ENCODE results near the gene C1GALT1C1L. TPM values are rescaled to one million over a fixed set of nuclear protein-coding genes. Genes with fewer than 3 reads are reported as not detected.
"Not testable (repeated sequence)": the region's sequence is repeated elsewhere in the genome, so short reads cannot be mapped to it uniquely, and the experiment has no call there.

Gene C1GALT1C1L
- total RNA-seq, 8 experiments from 2014 or later = 0.23 to 4.3 (median 0.91) TPM; not detected in 2

DNA sequence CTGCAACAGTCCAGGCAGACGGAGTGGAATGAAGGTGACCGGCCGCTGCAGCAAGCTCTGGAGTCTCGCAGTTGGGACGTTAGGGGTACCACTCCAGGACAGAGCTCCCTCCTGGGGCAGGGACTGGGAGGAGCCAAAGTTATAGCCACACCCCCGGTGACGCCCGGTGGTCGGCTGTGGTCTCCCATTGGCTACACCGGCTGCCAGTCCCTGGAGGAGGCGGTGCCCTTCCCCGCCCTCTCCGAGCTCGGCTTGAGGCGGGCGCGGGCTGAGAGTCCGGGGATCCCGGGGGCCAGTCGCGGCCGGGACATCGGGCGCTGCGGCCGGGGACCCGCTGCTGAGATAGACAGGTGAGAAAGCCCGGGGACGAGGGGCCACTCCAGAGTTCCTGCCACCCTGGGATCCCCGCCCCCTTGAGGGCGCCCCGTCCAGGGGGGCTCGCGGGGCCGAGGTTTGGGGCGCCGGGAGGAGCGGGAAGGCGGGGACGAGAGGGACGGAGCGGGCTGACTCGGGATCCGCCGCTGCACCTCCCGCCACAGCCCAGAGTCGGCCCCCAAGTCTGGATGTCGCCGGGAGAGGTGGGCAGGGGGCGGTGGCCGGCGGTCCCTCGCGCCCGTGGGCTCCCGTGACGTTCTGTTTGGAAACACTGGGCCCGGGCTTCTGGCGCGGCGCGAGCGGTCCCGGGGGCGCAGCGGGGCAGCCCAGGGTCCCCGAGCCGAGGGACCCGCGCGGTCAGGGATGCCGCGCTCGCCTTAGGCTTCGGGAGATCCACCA lies 39.0 kb downstream of the C1GALT1C1L start, which contains the start of gene PLEKHH2:
Gene PLEKHH2 (plus strand): TSS at position 231 of the 774 bp plus-strand sequence. CDS start 7,414 bp downstream, outside the sequence.
- in situ Hi-C loops (cut with MboI; ENCODE audit: low pct_unique_long_range_greater_than_20kb in 2 of 9, low sequenced_read_pairs in 9 of 9, unreplicated experiment in 9 of 9) = loop anchor here in 1 of 9 experiments (25.0 kb wide), 1 partner anchor 125 kb away; the partner anchor contains the start of gene DYNC2LI1
- H3K27ac ChIP-seq = no peak within 1 kb of the TSS
- ATAC-seq (replicated peaks in 6 of 8) = peak; percentile 94 to 99 (median 98)
- no peaks in the 10 kb centered on the region for H3K4me1 ChIP-seq (replicated peaks in 1 of 2)
- peak within 1 kb of the TSS; percentile 55 to 97 (median 69) for H3K4me3 ChIP-seq
- 0 to 6% (median 0%) methylated on average over 1 to 14 of the region's 75 CpGs; no CpG with 5 or more reads in 5 of the 10 experiments for WGBS, 10 experiments

- WGBS, 10 experiments = 0 to 80% (median 29%) methylated on average over 1 to 9 of the region's 10 CpGs; no CpG with 5 or more reads in 4 of the 10 experiments
- peak overlapping the region; percentile 55 to 97 (median 69) for H3K4me3 ChIP-seq
Measured at GRCh38 chr2:43636621-43637020, 39.6 kb downstream of the C1GALT1C1L start.

GRCh38 chr2:43636153-43636552 lies 40.1 kb downstream of the C1GALT1C1L start:
- 80 to 100% (median 100%) methylated on average over 2 to 8 of the region's 12 CpGs; no CpG with 5 or more reads in 5 of the 10 experiments for WGBS, 10 experiments
- in situ Hi-C loops (cut with MboI; ENCODE audit: low pct_unique_long_range_greater_than_20kb in 2 of 9, low sequenced_read_pairs in 9 of 9, unreplicated experiment in 9 of 9) = loop anchor here in 1 of 9 experiments (25.0 kb wide), 1 partner anchor 126 kb away; the partner anchor contains the start of gene DYNC2LI1

More at GRCh38 chr2:43636621-43637020, 39.6 kb downstream of the C1GALT1C1L start:
- no peak for ATAC-seq (replicated peaks in 6 of 8)
- H3K4me1 ChIP-seq (replicated peaks in 1 of 2) = no peaks in the 10 kb centered on the region
- in situ Hi-C loops (cut with MboI; ENCODE audit: low pct_unique_long_range_greater_than_20kb in 2 of 9, low sequenced_read_pairs in 9 of 9, unreplicated experiment in 9 of 9) = loop anchor here in 1 of 9 experiments (25.0 kb wide), 1 partner anchor 126 kb away; the partner anchor contains the start of gene DYNC2LI1
- H3K27ac ChIP-seq = no peak overlapping the region

DNA sequence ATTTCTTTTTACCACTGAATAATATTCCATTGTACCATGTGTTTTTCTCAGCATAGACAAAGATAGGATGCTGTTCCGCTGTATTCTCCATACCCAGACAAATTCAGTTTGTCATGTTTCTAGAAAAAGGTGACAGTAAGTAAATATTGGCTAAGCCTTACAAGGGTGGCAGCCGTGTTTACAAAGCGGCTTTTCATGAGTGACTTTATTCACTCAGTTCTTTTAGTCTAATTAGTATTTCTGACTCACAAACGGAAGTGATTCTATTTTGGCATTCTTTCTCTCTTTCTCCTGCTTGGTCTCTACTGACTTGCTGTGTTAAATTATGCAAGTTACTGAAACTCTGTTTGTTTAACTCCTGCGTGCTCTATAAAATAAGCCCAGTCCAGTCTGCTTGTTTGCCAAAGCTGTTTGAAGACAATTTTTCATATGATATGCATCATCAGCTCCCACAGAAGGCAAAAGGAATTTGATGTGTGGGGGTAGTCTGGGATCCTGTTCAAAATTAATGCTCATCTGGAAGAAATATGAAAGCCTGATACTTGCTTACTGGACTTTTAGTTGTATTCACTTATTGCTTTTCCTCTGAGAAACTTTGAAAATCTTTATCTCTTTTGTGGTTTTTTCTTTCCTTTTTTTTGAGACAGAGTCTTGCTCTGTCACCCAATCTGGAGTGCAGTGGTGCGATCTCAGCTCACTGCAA lies 41.5 kb downstream of the C1GALT1C1L start:
- Histone ChIP-seq H3K27ac (no peak overlapping the region), H3K4me3 (no peak overlapping the region), H3K4me1 (replicated peaks in 1 of 2) (no peaks in the 10 kb centered on the region)
- 5 to 70% (median 23%) methylated on average over 2 to 6 of the region's 6 CpGs for WGBS, 10 experiments
- in situ Hi-C loops (cut with MboI; ENCODE audit: low pct_unique_long_range_greater_than_20kb in 2 of 9, low sequenced_read_pairs in 9 of 9, unreplicated experiment in 9 of 9) = loop anchor here in 1 of 9 experiments (25.0 kb wide), 1 partner anchor 128 kb away; the partner anchor contains the start of gene DYNC2LI1
- ATAC-seq (replicated peaks in 6 of 8) = peak in 5 of 8 experiments; percentile 17 to 62 (median 40)

More at GRCh38 chr2:43636153-43636552, 40.1 kb downstream of the C1GALT1C1L start:
- not testable (repeated sequence) for H3K4me1 ChIP-seq (replicated peaks in 1 of 2); ATAC-seq (replicated peaks in 6 of 8); H3K27ac ChIP-seq; H3K4me3 ChIP-seq

DNA sequence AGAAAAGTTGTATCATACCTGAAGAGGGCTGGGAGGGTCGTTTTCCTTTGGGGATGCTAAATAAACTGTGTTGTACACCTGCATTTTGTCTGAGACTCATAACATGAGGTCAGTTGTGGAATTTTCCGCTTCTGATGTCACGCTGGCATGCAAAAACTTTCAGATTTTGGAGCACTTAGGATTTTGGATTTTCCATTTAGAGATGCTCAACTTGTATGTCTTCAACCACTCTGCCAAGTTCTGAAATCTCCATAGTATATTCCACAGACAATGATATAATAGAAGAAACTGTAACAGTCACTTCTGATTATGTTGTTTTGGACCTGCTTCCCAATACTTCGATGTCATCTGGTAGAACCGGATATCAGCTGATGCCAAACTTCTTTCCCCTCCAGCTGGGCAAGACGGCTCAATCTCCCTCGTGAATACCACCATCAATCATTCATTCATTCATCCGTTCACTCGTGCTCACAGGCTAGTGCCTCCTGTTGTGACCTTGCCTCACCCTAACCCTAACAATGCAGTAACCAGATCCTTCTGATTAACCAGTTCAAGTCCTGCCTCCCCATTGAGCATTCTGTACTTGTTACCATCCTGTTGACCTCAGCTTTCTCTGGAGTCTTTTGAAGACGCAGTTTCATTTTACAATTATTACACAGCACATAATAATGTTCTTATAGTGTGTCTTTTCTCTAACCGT lies 44.5 kb downstream of the C1GALT1C1L start:
- H3K4me1 ChIP-seq (replicated peaks in 1 of 2) = no peaks in the 10 kb centered on the region
- in situ Hi-C loops (cut with MboI; ENCODE audit: low pct_unique_long_range_greater_than_20kb in 2 of 9, low sequenced_read_pairs in 9 of 9, unreplicated experiment in 9 of 9) = loop anchor here in 1 of 9 experiments (25.0 kb wide), 1 partner anchor 131 kb away; the partner anchor contains the start of gene DYNC2LI1
- WGBS, 10 experiments = 47 to 100% (median 67%) methylated on average over 1 to 11 of the region's 11 CpGs; no CpG with 5 or more reads in 1 of the 10 experiments
- no peak for ATAC-seq (replicated peaks in 6 of 8)
- H3K4me3 ChIP-seq = no peak overlapping the region
- H3K27ac ChIP-seq = no peak overlapping the region

Other genes with a start within 250 kb of the C1GALT1C1L start
- gene THADA, start 80.4 kb downstream of the C1GALT1C1L start, total RNA-seq = 10 to 100 TPM; 10.4 to 33.6 (median 15.9) TPM
- 10 to 100 TPM in 1 of 8 experiments, 1 to 10 TPM in 7; 1.0 to 57.4 (median 2.8) TPM for gene PLEKHH2, start 39.2 kb downstream of the C1GALT1C1L start, total RNA-seq
- 10 to 100 TPM; 20.3 to 56.0 (median 32.4) TPM for gene DYNC2LI1, start 97.6 kb upstream of the C1GALT1C1L start, total RNA-seq
- under 1 TPM; 0.05 to 0.43 (median 0.19) TPM for gene ABCG5, start 162.4 kb upstream of the C1GALT1C1L start, total RNA-seq
- under 1 TPM; 0.11 to 0.94 (median 0.19) TPM for gene ABCG8, start 162.5 kb upstream of the C1GALT1C1L start, total RNA-seq

All from motor neuron (in vitro differentiated cells).